GM18526 (cell line): ENCODE measurements around the gene VPS11.

Source experiments
- POLR2A ChIP-seq: IDR thresholded peaks from 3 replicates; pipeline ENCODE4 v1.6.1; 2011; ENCODE audit not compliant: insufficient read length; ENCODE audit errors: extremely low read depth

Gene VPS11

DNA sequence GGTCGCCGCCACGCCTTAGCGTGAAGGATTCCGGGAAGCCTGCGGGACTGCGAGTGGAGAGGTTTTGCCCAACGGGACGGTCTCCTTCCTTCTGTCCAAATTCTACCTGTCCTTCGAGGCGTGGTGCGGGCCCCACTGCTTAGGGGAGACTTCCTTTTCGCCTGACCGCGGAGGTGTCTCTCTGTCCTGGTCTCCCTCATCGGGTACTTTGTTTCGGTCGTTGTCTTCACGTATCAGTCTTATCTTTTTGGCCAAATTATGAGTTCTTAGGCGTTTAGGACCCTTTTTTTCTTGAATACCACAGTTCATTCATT is 54.1 kb downstream of the VPS11 start:
- no peak for TF ChIP-seq POLR2A

DNA sequence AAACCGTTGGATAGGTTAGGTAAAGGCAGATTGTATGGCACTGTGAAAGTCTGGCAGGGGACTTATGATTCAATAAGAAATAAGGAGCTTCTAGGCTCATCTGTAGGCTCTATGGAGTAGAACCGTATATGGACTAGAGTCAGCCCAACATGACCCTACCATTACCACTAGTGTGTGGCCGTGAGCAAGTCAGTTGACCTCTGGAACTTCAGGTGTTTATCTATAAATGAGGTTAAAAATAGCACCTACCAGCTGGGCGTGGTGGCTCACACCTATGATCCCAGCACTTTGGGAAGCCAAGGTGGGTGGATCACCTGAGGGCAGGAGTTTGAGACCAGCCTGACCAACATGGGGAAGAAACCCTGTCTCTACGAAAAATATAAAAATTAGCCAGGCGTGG is 58.2 kb downstream of the VPS11 start:
- no peak for TF ChIP-seq POLR2A

GRCh38 chr11:119126675-119127268 is 59.2 kb downstream of the VPS11 start:
- no peak for TF ChIP-seq POLR2A

GRCh38 chr11:119130662-119131061 is 63.0 kb downstream of the VPS11 start:
- no peak for TF ChIP-seq POLR2A
